Stimulated activated CD4-positive, alpha-beta T cell treated with anti-CD3 and anti-CD28 coated beads, Interleukin-2, amount 100 ng/mL, for 48 hours (primary cell): ENCODE results near the gene TMEM19.
"Not testable (repeated sequence)": the region's sequence is repeated elsewhere in the genome, so short reads cannot be mapped to it uniquely, and the experiment has no call there.

Experiments used
- DNase-seq, 2 donors: peaks; one replicate each; pipeline ENCODE4 v3.0.0-alpha.2; 2020

Gene TMEM19

GRCh38 chr12:71666259-71666658 is 19.6 kb upstream of the TMEM19 start:
- no peak for DNase-seq

- no peak for DNase-seq
Observed at GRCh38 chr12:71671311-71671710, 14.6 kb upstream of the TMEM19 start.

- DNase-seq = no peak
Observed at GRCh38 chr12:71671816-71672215, 14.1 kb upstream of the TMEM19 start.

- no peak for DNase-seq
Observed at GRCh38 chr12:71682466-71682865, 3.4 kb upstream of the TMEM19 start.

- no peak for DNase-seq
Observed at GRCh38 chr12:71683633-71684032, 2.2 kb upstream of the TMEM19 start.

- DNase-seq = no peak
Observed at GRCh38 chr12:71684081-71684480, 1.8 kb upstream of the TMEM19 start.

- DNase-seq = no peak
Observed at GRCh38 chr12:71685312-71685906, 473 bp upstream of the TMEM19 start.

- DNase-seq = no peak
Observed at GRCh38 chr12:71686658-71687025, 760 bp downstream of the TMEM19 start.

GRCh38 chr12:71687172-71687571 is 1.3 kb downstream of the TMEM19 start:
- not testable (repeated sequence) for DNase-seq

- DNase-seq = no peak
Observed at GRCh38 chr12:71688961-71689570, 3.2 kb downstream of the TMEM19 start.

GRCh38 chr12:71691504-71692129 is 5.7 kb downstream of the TMEM19 start:
- DNase-seq = no peak

GRCh38 chr12:71693126-71693525 is 7.2 kb downstream of the TMEM19 start:
- no peak for DNase-seq

GRCh38 chr12:71693651-71694050 is 7.8 kb downstream of the TMEM19 start:
- DNase-seq = not testable (repeated sequence)

- DNase-seq = no peak
Observed at GRCh38 chr12:71694099-71694820, 8.4 kb downstream of the TMEM19 start.

GRCh38 chr12:71695782-71696181 is 9.9 kb downstream of the TMEM19 start:
- DNase-seq = no peak

- not testable (repeated sequence) for DNase-seq
Observed at GRCh38 chr12:71702181-71702580, 16.3 kb downstream of the TMEM19 start.

GRCh38 chr12:71702590-71702989 is 16.7 kb downstream of the TMEM19 start:
- no peak for DNase-seq

GRCh38 chr12:71703206-71703605 is 17.3 kb downstream of the TMEM19 start:
- no peak for DNase-seq

- no peak for DNase-seq
Observed at GRCh38 chr12:71704920-71705319, 19.0 kb downstream of the TMEM19 start.

GRCh38 chr12:71708658-71709057 is 22.8 kb downstream of the TMEM19 start:
- DNase-seq = no peak

GRCh38 chr12:71710276-71711125 is 24.6 kb downstream of the TMEM19 start:
- DNase-seq = no peak

- DNase-seq = no peak
Observed at GRCh38 chr12:71718611-71719010, 32.7 kb downstream of the TMEM19 start.
